PC-3 (cell line): ENCODE results near the gene CARF. TPM values are rescaled to one million over a fixed set of nuclear protein-coding genes. Genes with fewer than 3 reads are reported as not detected.
A peak's percentile ranks its signal among the peaks of the same experiment; 100 is the strongest.
"Not testable (repeated sequence)": the region's sequence is repeated elsewhere in the genome, so short reads cannot be mapped to it uniquely, and the experiment has no call there.

Experiments used
- ATAC-seq: fragments of 200-7000 bp; cut with Tn5 transposase; 2 replicates; pipeline ENCODE4 v1.9.1; 2020; ENCODE audit warnings: mild to moderate bottlenecking, moderate library complexity
- BruUV-seq: library from RNA; stranded (reverse); fragments of 400-500 nt; replicated peaks from 2 replicates; lab custom pipeline; 2021; lab: Mats Ljungman, UMichigan
- CTCF ChIA-PET: fragments of 300-600 bp; sonication (Branson Sonifier 250); formaldehyde crosslinking; loops from one replicate; lab custom pipeline; 2022; ENCODE audit warnings: antibody characterized with exemption; lab: Charles Lee
- POLR2A ChIA-PET: fragments of 300-600 bp; sonication (Branson Sonifier 250); formaldehyde crosslinking; loops from one replicate; lab custom pipeline; 2022; ENCODE audit warnings: antibody characterized with exemption; ENCODE audit not compliant: unreplicated experiment; lab: Charles Lee
- DNase-seq: peaks from one replicate; pipeline ENCODE4 v3.0.0-alpha.2; 2015
- H2AFZ ChIP-seq: fragments of 300-600 bp; sonication (generic); 2 replicates; pipeline ENCODE4 v1.6.0; 2016; ENCODE audit warnings: antibody characterized with exemption, low read length
- H3F3A ChIP-seq: fragments of 300-600 bp; sonication (generic); one replicate; pipeline ENCODE4 v1.6.0; 2017; ENCODE audit warnings: antibody characterized with exemption, low read length, control low read depth, mild to moderate bottlenecking; ENCODE audit not compliant: unreplicated experiment
- H3K27ac ChIP-seq: fragments of 300-600 bp; sonication (generic); 2 replicates; pipeline ENCODE4 v1.5.1; 2016; ENCODE audit warnings: mild to moderate bottlenecking, low read length
- H3K27me3 ChIP-seq: fragments of 300-600 bp; sonication (generic); 2 replicates; pipeline ENCODE4 v1.6.1; 2016; ENCODE audit warnings: low read length, mixed read lengths
- H3K36me3 ChIP-seq: fragments of 300-600 bp; sonication (generic); 2 replicates; pipeline ENCODE4 v1.6.1; 2016; ENCODE audit warnings: low read depth, mixed run types, low read length, mixed read lengths
- H3K4me1 ChIP-seq: fragments of 300-600 bp; sonication (generic); 2 replicates; pipeline ENCODE4 v1.5.1; 2016; ENCODE audit warnings: low read length; ENCODE audit not compliant: insufficient read depth
- H3K4me2 ChIP-seq: fragments of 300-600 bp; sonication (generic); 2 replicates; pipeline ENCODE4 v1.6.0; 2016; ENCODE audit warnings: low read length
- H3K4me3 ChIP-seq: fragments of 300-600 bp; sonication (generic); 2 replicates; pipeline ENCODE4 v1.5.1; 2016; ENCODE audit warnings: mild to moderate bottlenecking, low read length, mixed read lengths
- H3K79me2 ChIP-seq: fragments of 300-600 bp; sonication (generic); 2 replicates; pipeline ENCODE4 v1.6.1; 2017; ENCODE audit warnings: low read length, mixed read lengths
- H3K9ac ChIP-seq: fragments of 300-600 bp; sonication (generic); 2 replicates; pipeline ENCODE4 v1.6.0; 2016; ENCODE audit warnings: mild to moderate bottlenecking, low read length
- H3K9me2 ChIP-seq: fragments of 300-600 bp; sonication (generic); replicated peaks from 2 replicates; pipeline ENCODE4 v1.6.1; 2016; ENCODE audit warnings: mixed run types, low read length, mixed read lengths
- H3K9me3 ChIP-seq: fragments of 300-600 bp; sonication (generic); 2 replicates; pipeline ENCODE4 v1.6.1; 2016; ENCODE audit warnings: low read length, mixed read lengths
- H4K20me1 ChIP-seq: fragments of 300-600 bp; sonication (generic); 2 replicates; pipeline ENCODE4 v1.6.1; 2016; ENCODE audit warnings: low read length, mixed read lengths
- EZH2 ChIP-seq: fragments of 300-600 bp; sonication (generic); IDR thresholded peaks from one replicate; pipeline ENCODE4 v1.6.1; 2017; ENCODE audit warnings: antibody characterized with exemption, mild to moderate bottlenecking, low read length; ENCODE audit not compliant: unreplicated experiment
- EZH2phosphoT487 ChIP-seq: fragments of 300-600 bp; sonication (generic); IDR thresholded peaks from 2 replicates; pipeline ENCODE4 v1.6.1; 2018; ENCODE audit warnings: mild to moderate bottlenecking, antibody characterized with exemption, low read length, borderline replicate concordance
- intact Hi-C: fragments of 100-400 bp; cut with micrococcal nuclease; formaldehyde crosslinking; loops from 2 replicates; pipeline ENCODE4 v1.9.0; 2023
- total RNA-seq: library from RNA; depleted of rRNA; stranded (reverse); fragments of >200 nt; gene quantifications from 2 replicates; pipeline ENCODE4 v1.2.3, GENCODE V29; 2014
- TF ChIP-seq, protein P1 (sequence below): fragments of 300-600 bp; sonication (generic); conservative IDR thresholded peaks from 2 replicates; pipeline ENCODE4 v1.5.1; 2017; ENCODE audit warnings: antibody characterized with exemption, low read depth, mild to moderate bottlenecking, low read length

Gene CARF
- total RNA-seq, 1 experiment from 2014 or later, result 4.4 TPM

DNA sequence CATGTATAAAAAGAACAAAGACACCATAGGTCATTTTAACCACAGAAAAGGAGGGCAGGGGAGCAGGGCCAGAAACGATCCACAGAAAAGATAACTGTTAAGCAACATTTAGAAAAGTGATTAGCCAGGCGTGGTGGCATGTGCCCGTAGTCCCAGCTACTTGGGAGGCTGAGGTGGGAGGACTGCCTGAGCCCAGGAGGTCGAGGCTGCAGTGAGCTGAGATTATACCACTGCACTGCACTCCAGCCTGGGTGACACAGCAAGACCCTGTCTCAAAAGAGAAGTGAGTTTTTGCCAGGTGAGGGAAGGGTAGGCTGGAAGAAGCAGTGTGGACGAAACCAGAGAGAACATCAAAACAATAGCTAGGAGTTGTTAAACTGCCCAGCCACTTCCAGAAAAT lies 3.9 kb upstream of the CARF start:
- Histone ChIP-seq H3K36me3 (peaks cover 22% of the 10 kb centered on the region), H3K9ac (no peak overlapping the region), H3K9me3 (no peaks in the 10 kb centered on the region), H3K4me1 (peaks cover 12% of the 10 kb centered on the region; the same call in 1 of the 2 replicates), H4K20me1 (no peaks in the 10 kb centered on the region), H2AFZ (no peak overlapping the region), H3K4me3 (no peak overlapping the region), H3K27me3 (no peaks in the 10 kb centered on the region), H3K9me2 (no peaks in the 10 kb centered on the region), H3K27ac (no peak overlapping the region), H3K79me2 (peaks cover 72% of the 10 kb centered on the region), H3F3A (no peaks in the 10 kb centered on the region), H3K4me2 (peak overlapping the region; percentile 12; the same call in 1 of the 2 replicates)
- TF ChIP-seq, protein P1, sequence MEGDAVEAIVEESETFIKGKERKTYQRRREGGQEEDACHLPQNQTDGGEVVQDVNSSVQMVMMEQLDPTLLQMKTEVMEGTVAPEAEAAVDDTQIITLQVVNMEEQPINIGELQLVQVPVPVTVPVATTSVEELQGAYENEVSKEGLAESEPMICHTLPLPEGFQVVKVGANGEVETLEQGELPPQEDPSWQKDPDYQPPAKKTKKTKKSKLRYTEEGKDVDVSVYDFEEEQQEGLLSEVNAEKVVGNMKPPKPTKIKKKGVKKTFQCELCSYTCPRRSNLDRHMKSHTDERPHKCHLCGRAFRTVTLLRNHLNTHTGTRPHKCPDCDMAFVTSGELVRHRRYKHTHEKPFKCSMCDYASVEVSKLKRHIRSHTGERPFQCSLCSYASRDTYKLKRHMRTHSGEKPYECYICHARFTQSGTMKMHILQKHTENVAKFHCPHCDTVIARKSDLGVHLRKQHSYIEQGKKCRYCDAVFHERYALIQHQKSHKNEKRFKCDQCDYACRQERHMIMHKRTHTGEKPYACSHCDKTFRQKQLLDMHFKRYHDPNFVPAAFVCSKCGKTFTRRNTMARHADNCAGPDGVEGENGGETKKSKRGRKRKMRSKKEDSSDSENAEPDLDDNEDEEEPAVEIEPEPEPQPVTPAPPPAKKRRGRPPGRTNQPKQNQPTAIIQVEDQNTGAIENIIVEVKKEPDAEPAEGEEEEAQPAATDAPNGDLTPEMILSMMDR, result no peak
- no peak for TF ChIP-seq EZH2
- no peak for TF ChIP-seq EZH2phosphoT487
- intact Hi-C loops, result no loop called here
- no TSS peak for BruUV-seq
- no peak for ATAC-seq
- ChIA-PET CTCF (no interaction called here), POLR2A (no interaction called here)
- no peak for DNase-seq

DNA sequence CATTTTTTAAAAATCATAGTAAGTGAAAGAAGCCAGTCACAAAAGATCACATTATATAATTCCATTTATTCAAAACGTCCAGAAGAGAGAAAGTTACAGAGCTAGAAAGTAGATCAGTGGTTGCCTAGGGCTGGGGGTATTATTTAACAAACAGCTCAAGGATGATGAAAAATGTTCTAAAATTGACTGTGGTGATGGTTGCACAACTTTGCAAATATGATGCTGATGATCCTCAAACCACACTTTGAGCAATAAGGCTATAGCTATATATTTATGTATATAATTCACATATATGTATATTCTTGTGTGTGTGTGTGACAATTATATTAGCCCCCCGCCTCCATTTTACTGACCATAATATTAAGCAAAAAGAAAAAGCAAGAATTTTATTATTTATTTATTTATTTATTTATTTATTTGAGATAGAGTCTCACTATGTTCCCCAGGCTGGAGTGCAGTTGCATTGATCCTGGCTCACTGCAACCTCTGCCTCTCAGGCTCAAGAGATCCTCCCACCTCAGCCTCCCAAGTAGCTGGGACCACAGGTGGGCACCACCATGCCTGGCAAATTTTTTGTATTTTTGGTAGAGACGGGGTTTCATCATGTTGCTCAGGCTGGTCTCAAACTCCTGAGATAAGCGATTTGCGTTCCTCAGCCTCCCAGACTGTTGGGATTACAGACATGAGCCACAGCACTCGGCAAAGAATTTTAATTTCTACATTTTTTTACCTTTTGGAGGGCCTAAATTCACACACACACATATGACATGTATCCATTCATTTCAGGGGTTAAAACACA lies 2.5 kb upstream of the CARF start:
- H3K4me2 ChIP-seq, result peak overlapping the region; percentile 92

GRCh38 chr2:202910250-202910649 lies 1.8 kb upstream of the CARF start:
- ChIA-PET POLR2A (interaction anchor here (0.6 kb wide), 1 partner anchor 329 kb away, joined by 3 read pairs; no protein-coding TSS in a partner anchor), CTCF (interaction anchor here (0.5 kb wide), 2 partner anchors 116 to 483 kb away, joined by 7 to 8 read pairs; no protein-coding TSS in a partner anchor)

More for the DNA sequence above, 2.5 kb upstream of the CARF start:
- no TSS peak for BruUV-seq
- Histone ChIP-seq H3K79me2 (peaks cover 62% of the 10 kb centered on the region), H3K9ac (no peak overlapping the region), H3K9me2 (no peaks in the 10 kb centered on the region), H3K4me1 (peaks cover 12% of the 10 kb centered on the region; the same call in 1 of the 2 replicates), H3K9me3 (no peaks in the 10 kb centered on the region), H3K36me3 (peaks cover 19% of the 10 kb centered on the region), H3F3A (no peaks in the 10 kb centered on the region), H2AFZ (no peak overlapping the region), H4K20me1 (no peaks in the 10 kb centered on the region), H3K27me3 (no peaks in the 10 kb centered on the region), H3K4me3 (peak overlapping the region; percentile 89), H3K27ac (no peak overlapping the region)
- DNase-seq (no peak), ATAC-seq (no peak)
- POLR2A ChIA-PET, result no interaction called here
- CTCF ChIA-PET, result no interaction called here
- intact Hi-C loops, result no loop called here
- TF ChIP-seq EZH2phosphoT487 (no peak), EZH2 (no peak)
- TF ChIP-seq, protein P1, result no peak

More at GRCh38 chr2:202910250-202910649, 1.8 kb upstream of the CARF start:
- H4K20me1 ChIP-seq, H3K9me2 ChIP-seq, H3K27me3 ChIP-seq, H3F3A ChIP-seq, BruUV-seq, H3K9me3 ChIP-seq, intact Hi-C loops, H3K27ac ChIP-seq, ATAC-seq, H2AFZ ChIP-seq, DNase-seq: not testable (repeated sequence)
- Histone ChIP-seq H3K4me1 (peaks cover 12% of the 10 kb centered on the region; the same call in 1 of the 2 replicates), H3K4me2 (peak overlapping the region; percentile 92), H3K79me2 (peaks cover 56% of the 10 kb centered on the region), H3K36me3 (peaks cover 13% of the 10 kb centered on the region), H3K4me3 (peak overlapping the region; percentile 89), H3K9ac (peak overlapping the region; percentile 88)
